H1 (cell line): ENCODE data around the gene AHRR. TPM values are rescaled to one million over a fixed set of nuclear protein-coding genes. Genes with fewer than 3 reads are reported as not detected.

Source experiments
- ATF2 ChIP-seq: IDR thresholded peaks from 2 replicates; pipeline ENCODE4 v1.6.1; 2012; ENCODE audit warnings: low read length, inconsistent platforms
- BACH1 ChIP-seq: IDR thresholded peaks from 2 replicates; pipeline ENCODE4 v1.6.1; 2012; ENCODE audit warnings: low read length, improper control_type of control experiment
- CHD7 ChIP-seq: fragments of 300-600 bp; sonication (generic); IDR thresholded peaks from 2 replicates; pipeline ENCODE4 v1.7.1; 2012; ENCODE audit warnings: low read length, moderate library complexity, mild to moderate bottlenecking, inconsistent platforms; ENCODE audit not compliant: insufficient replicate concordance
- CREB1 ChIP-seq: IDR thresholded peaks from 2 replicates; pipeline ENCODE4 v1.6.1; 2012; ENCODE audit warnings: inconsistent platforms
- KDM1A ChIP-seq: fragments of 200-600, 300-600 bp; sonication (generic); IDR thresholded peaks from 2 replicates; pipeline ENCODE4 v1.7.1; 2016; ENCODE audit warnings: mild to moderate bottlenecking, low read length, borderline replicate concordance
- KDM4A ChIP-seq: IDR thresholded peaks from one replicate; pipeline ENCODE4 v1.7.1; 2012; ENCODE audit warnings: low read depth, mild to moderate bottlenecking, moderate library complexity, low read length, inconsistent platforms; ENCODE audit not compliant: severe bottlenecking
- polyA plus RNA-seq, 7 experiments: library from polyadenylated mRNA; depleted of rRNA in 3 of 7; stranded (reverse) in 5 of 7; unstranded in 2 of 7; fragments of >200 nt in 5 of 7; fragments of 200-250 nt in 2 of 7; gene quantifications; 1 replicate in 5 of 7; 2 replicates in 1 of 7; 4 replicates in 1 of 7; pipeline versions ENCODE4 v1.2.1 to v1.2.3, GENCODE V29; 2011 to 2013; ENCODE audit warnings: missing spikeins in 2 of 7, mixed read lengths in 2 of 7
- total RNA-seq: library from RNA; stranded (reverse); fragmentation: NEBNext Ultra II Directional; extraction: Animal tissue kit (Norgen Biotek cat#: 25700); gene quantifications from 2 replicates; pipeline ENCODE4 v1.2.1, GENCODE V29; 2021

Gene AHRR
- total and polyA plus RNA-seq, 2 of the 8 experiments (the other 6 are each of a cell fraction or from before 2014, with no cell fraction given), result 0.41 to 0.80 TPM

- TF ChIP-seq CHD7, result no peak
- no peak for TF ChIP-seq ATF2
- no peak for TF ChIP-seq CREB1
- no peak for TF ChIP-seq KDM4A
- TF ChIP-seq KDM1A, result no peak
- TF ChIP-seq BACH1, result no peak
These were observed 61.6 kb downstream of the AHRR start (continued) for GRCh38 chr5:383066-383465.
